NCI-H345 treated with DMSO at 0.1 percent for 48 hours (cell line): ENCODE data around the gene FHAD1.
"Not testable (repeated sequence)": the region's sequence is repeated elsewhere in the genome, so short reads cannot be mapped to it uniquely, and the experiment has no call there.

Source experiments
- DNase-seq: peaks from one replicate; lab custom pipeline; 2025; ENCODE audit not compliant: unreplicated experiment; lab: John Stamatoyannopoulos, UW

Gene FHAD1

DNA sequence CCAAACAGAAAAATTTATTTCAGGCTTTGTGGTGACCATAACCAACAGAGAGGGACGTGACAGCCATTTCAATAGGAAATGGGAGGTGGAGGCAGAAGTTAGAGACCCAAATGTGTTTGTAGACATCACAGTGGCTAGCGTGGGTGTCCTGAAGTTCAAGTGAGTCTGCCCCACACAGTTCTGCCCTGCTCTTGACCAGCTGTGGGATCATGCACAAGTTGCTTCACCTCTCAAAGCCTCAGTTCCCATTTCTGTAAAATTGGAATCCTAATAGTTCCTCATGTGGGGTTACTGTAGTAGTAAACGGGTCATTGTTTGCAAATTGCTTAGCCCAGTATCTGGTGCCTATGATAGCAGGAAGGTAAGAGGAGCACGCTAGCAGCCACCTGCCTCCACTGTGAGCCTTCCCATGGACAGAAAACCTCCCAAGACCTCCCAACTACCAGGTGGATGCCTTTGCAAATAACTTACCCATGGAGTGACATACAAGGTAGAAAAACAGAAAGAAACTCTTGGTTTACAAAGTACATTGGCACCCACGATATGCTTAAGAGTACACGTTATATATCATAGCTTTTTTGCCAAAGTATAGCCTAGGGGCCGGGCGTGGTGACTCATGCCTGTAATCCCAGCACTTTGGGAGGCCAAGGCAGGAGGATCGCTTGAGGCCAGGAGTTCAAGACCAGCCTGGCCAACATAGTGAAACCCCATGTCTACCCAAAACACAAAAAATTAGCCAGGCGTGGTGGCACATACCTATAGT, 29.1 kb downstream of the FHAD1 start:
- DNase-seq, result no peak

- DNase-seq, result no peak
These were observed 29.8 kb downstream of the FHAD1 start for GRCh38 chr1:15276691-15277446.

- no peak for DNase-seq
These were observed 30.4 kb downstream of the FHAD1 start for GRCh38 chr1:15277447-15277838.

- DNase-seq, result no peak
These were observed 30.9 kb downstream of the FHAD1 start for GRCh38 chr1:15277933-15278332.

- DNase-seq, result no peak
These were observed 32.7 kb downstream of the FHAD1 start for GRCh38 chr1:15279576-15280230.

- no peak for DNase-seq
These were observed 33.4 kb downstream of the FHAD1 start for GRCh38 chr1:15280416-15280815.

- no peak for DNase-seq
These were observed 35.0 kb downstream of the FHAD1 start for GRCh38 chr1:15282038-15282437.

- no peak for DNase-seq
These were observed 35.9 kb downstream of the FHAD1 start for GRCh38 chr1:15282810-15283474.

GRCh38 chr1:15283526-15283925, 36.5 kb downstream of the FHAD1 start:
- DNase-seq, result no peak

DNA sequence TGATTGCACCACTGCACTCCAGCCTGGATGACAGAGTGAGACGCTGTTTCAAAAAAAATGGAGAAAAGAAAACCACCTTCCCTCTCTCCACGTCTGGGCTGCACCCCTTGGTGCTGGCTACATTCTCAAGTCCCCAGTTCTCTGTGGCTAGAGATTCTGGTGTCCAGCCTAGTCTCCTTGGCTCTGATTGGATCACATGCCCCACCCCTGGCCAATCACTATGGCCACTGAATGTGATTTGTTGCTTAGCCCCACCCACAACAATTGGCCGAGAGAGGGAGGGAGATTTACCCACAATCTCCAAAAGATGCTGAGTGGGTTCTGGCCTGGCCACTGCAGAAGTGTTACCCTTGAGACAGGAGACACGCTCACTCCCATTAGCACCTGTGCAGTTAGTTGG, 39.4 kb downstream of the FHAD1 start:
- no peak for DNase-seq

- DNase-seq, result no peak
These were observed 40.3 kb downstream of the FHAD1 start for GRCh38 chr1:15287035-15287979.

GRCh38 chr1:15288173-15288926, 41.3 kb downstream of the FHAD1 start:
- peak; percentile 26 for DNase-seq

DNA sequence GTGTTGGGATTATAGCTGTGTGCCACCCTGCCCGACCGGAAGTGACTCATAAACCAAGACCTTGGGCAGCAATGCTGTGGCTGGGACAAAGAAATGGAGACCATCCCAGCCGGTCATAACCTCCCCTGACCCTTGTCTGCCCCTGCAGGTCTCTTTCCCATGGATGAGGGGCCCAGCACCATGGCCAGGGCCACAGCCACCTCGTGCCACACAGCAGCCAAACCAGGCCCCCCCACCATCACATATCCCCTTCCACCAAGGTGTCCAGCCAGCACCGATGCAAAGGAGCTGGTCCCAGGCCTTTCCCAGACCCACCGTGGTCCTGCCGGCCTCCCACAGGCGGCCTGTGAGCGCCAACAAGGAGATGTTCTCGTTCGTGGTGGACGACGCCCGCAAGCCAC, 42.2 kb downstream of the FHAD1 start:
- no peak for DNase-seq

GRCh38 chr1:15290382-15290781, 43.4 kb downstream of the FHAD1 start:
- no peak for DNase-seq

GRCh38 chr1:15295696-15296095, 48.7 kb downstream of the FHAD1 start:
- DNase-seq, result no peak

DNA sequence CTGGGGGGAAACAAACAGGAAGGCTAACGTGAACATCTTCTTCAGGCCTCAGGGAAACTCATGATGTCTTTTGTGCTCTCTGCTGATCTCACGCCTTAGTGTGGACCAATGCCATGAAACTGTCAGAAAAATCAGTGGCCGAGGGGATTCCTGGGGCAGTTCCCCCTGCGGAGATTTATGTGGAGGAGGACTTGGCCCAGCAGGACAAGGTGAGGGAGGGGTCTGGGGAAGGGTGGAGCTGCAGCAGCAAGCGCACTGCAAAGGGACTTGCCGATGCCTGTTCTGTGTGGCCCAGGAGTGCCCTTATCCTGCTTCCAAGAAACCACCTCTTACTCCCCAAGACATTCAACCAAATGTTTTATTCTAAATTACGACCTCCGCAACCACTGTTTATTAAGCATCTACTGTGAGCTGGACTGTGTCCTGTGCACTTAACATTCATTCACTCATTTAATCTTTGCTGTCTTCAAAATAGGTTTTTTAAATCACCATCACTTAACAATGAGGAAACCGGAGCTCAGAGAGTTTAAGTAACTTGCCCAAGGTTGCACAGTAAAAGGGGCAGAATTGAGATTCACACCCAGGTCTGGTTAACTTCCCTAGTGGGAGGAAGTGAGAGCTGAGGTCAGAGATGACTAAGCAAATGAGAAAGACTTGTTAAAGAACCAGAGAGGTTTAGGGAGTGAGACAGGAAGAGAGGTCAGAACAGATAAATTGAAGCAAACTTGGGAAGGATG, 49.7 kb downstream of the FHAD1 start:
- DNase-seq, result no peak

DNA sequence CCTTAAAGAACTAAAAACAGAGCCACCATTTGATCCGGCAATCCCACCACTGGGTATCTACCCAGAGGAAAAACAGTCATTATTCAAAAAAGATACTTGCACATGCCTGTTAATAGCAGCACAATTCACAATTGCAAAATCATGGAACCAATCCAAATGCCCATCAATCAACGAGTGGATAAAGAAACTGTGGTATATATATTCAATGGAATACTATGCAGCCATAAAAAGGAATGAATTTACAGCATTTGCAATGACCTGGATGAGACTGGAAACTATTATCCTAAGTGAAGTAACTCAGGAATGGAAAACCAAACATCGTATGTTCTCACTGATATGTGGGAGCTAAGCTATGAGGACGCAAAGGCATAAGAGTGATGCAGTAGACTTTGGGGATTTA, 51.0 kb downstream of the FHAD1 start:
- not testable (repeated sequence) for DNase-seq

- DNase-seq, result no peak
These were observed 52.2 kb downstream of the FHAD1 start for GRCh38 chr1:15299179-15299578.

DNA sequence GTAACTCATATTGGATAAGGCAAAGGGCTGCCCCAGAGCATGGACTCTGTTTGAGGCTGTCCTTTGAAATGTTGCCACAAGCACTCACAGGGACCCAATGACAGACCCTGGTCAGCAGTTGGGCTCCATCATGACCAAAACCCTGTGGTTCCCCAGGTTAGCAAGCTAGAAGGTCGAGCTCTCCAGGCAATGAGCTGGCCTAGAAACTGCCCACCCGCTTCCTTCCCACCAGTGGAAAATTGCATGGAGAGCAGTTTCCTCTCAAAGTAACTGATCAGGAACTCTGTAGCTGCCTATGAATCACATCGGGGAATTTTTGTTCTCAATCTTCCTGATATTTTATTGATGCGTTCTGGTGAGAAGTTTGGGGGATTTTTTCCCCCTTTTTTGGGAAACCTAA, 52.8 kb downstream of the FHAD1 start:
- DNase-seq, result no peak
